GM21447 (cell line): ENCODE results near the gene RANBP9.

Experiments used
- ATAC-seq: cut with Tn5 transposase; IDR thresholded peaks from one replicate; pipeline ENCODE4 v1.9.1; 2021; ENCODE audit not compliant: unreplicated experiment

Gene RANBP9

GRCh38 chr6:13604546-13605416 lies 106.9 kb downstream of the RANBP9 start:
- ATAC-seq: no peak

DNA sequence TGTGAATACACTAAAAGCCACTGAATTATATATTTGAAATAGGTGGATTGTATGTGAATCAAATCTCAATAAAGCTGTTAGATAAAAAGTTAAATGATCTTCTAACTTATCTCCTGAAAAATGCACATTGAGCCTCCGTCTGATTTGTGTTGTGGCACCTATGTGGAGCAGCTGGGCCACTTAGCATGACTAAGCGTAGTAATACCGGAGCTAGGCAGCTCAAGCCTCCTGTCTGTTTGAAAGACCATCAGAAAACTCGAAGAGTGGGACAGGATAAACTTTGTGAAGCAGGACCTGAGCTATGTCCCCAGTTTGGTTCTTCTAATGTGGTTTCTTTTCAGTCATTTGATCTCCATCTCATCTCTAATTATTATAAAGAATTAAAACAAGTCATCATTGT lies 107.5 kb downstream of the RANBP9 start:
- no peak for ATAC-seq

- no peak for ATAC-seq
Observed at GRCh38 chr6:13600036-13600435, 111.6 kb downstream of the RANBP9 start.

GRCh38 chr6:13597073-13597472 lies 114.6 kb downstream of the RANBP9 start:
- ATAC-seq: no peak

GRCh38 chr6:13593720-13594119 lies 117.9 kb downstream of the RANBP9 start:
- ATAC-seq: no peak

DNA sequence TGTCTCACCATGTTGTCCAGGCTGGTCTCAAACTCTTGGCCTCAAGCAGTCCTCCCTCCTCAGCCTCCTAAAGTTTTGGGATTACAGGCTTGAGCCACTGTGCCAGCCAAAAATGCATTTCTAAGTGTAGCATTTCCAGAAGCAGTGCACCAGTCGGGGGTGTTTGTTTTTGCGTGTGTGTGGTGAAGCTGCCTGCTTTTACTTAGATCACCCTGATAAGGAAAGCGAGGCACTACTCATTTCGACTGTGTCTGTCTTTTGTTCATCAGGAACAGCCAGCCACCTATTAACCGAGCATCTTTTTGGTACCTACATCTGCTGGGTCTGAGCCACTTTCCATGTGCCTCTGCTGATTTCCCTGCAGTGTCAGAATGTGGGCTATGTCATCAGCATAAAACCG lies 118.5 kb downstream of the RANBP9 start:
- no peak for ATAC-seq

GRCh38 chr6:13591205-13591921 lies 120.3 kb downstream of the RANBP9 start:
- ATAC-seq: no peak

DNA sequence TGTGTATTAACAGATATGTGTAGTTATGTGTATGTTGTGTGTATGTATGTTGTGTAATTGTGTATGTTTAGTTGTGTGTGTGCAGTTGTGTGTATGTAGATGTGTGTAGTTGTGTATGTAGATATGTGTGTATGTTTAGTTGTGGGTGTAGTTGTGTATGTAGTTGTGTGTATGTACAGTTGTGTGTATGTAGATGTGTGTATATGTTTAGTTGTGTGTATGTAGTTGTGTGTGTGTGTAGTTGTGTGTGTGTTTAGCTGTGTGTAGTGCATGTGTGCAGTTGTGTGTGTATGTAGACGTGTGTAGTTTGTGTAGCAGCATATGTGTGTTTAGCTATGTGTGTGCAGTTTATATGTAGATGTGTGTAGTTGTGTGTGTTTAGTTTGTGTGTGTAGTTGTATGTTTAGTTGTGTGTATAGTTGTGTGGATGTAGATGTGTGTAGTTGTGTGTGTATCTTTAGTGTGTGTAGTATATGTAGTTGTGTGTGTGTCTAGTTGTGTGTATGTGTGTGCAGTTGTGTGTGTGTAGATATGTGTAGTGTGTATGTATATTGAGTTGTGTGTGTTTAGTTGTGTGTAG lies 121.0 kb downstream of the RANBP9 start:
- ATAC-seq: no peak

- ATAC-seq: no peak
Observed at GRCh38 chr6:13589801-13590200, 121.8 kb downstream of the RANBP9 start.

DNA sequence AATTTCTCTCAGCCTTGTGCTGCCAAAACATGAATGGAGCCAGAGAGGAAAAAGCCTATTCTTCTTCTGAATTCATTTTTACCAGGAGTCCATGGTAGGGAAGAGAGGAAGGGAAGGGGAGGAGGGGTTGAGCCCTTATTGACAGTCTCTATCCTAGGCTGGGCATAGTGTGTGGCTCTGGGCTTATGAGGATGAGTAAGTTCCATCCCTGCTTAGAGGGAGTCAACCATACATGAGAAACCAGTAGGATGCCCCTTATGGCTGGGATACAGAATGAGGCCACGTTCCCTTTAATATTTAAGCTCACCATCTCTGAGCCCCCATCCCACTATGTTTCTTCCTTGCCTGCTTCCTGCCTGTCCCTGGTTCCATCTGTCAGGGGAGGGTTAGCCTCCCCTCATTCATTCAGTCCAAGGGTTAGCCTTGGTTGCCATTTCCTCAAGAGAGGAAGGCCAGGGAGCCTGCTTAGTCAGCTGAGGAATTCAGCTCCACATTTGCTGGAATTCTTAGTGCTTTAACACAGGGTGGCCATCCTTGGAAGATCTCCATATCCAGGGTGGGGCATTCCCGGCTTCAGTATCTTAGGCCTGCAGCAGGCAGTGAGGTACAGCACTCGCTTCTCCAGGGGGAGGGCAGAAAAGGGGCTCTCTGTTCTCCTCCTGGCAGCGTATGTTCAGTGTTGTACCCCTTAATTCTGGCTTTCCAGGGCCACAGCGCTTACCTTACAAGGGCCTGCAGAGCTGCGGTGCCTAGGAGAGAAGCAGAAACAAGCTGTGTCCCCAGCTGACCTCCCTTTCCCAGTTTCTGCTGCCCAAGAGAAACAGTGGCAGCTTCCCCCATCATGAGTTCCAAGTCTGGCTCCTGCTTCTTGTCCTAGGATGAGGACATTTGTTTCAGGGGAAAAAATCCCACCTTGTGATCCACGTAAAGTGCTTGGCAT lies 124.8 kb downstream of the RANBP9 start:
- ATAC-seq: no peak

DNA sequence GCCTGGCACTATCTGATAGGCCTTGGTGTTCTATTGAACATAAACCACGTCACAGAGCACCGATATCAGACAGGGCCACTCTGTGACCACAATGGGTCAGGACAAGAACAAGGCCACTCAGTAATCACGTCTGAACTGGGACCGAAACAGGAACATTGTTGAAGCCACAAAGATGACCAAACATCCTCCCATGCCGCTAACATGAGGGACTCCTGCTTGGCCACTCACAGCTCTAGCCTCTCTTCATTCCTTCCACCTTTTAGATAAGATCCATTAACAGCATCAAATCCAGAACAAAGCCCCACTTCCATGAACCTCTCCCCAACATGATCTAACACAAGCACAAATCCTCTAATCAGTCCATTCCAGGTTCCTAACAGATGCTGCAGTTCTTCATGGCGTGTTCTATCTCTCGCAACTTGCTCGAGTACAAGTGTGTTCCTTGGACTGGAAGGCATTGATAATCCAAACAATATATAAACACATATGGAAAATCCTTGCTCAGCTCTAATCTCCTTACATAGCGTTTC lies 129.9 kb downstream of the RANBP9 start:
- ATAC-seq: no peak

GRCh38 chr6:13579911-13580310 lies 131.7 kb downstream of the RANBP9 start:
- ATAC-seq: no peak

DNA sequence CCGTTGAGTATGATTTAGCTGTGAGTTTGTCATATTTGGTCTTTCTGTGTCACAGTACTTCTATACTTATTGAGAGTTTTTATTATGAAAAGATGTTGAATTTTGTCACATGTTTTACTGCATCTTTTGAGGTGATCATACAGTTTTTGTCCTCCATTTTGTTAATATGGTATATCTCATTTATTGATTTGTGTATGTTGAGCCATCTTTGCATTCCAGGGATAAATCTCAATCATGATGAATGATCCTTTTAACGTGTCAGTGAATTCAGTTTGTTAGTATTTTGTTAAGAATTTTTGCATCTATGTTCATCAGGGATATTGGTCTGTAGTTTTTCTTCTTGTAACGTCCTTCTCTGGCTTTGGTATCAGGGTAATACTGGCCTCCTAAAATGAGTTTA lies 133.7 kb downstream of the RANBP9 start:
- ATAC-seq: no peak

DNA sequence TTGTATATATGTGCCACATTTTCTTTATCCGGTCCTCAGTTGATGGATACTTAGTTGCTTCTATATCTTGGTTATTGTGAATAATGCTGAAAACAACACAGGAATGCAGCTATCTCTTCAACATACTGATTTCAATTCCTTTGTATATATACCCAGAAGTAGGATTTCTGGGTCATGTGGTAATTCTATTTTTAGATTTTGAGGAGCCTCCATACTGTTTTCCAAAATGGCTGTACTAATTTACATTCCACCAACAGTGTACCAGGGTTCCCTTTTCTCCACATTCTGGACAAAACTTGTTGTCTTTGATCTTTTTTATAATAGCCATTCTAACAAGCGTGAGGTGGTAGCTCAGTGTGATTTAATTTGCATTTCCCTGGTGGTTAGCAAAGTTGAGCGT lies 135.6 kb downstream of the RANBP9 start:
- no peak for ATAC-seq

GRCh38 chr6:13575377-13575775 lies 136.3 kb downstream of the RANBP9 start:
- ATAC-seq: no peak

DNA sequence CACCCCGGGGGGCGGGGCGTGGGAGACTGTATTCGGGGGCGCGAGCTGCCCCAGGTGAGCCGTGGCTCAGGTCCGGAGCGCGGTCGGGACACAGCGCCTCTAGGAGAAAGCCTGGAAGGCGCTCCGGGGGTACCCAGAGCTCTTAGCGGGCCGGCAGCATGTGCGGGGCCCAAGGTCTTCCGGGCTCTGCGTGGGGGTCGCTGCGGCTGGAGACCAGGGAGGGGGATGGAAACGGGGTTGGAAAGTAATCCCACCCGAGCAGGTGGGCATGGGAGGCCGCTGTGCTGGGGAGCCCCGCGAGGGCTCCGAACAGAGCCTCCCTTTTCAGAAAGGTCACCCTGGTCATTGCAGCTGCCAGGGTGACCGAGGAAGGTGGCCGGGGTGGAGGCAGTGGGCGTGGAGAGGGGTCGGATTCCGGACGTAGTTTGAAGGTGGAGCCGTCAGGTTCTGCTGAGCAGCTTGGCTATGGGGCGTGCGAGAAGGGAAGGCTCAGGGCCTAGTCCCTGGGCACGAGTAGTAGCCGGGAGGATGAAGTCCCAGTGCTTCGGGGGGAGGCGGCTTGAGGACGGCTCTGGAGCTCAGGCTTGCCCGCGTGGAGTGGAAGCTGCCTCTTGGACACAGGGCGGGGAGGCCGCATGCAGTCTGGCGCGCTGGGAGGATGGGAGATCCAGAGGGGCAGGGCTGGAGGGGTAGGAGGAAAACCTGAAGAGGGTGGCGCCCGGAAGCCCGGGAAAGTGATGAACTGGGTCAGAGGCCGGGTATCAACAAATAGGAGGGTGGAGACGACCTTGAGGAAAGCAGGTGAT lies 136.9 kb downstream of the RANBP9 start, which contains the start of gene SIRT5:
Gene SIRT5 (plus strand): TSS at position 31 of the 806 bp plus-strand sequence. CDS start 9,510 bp downstream, outside the sequence.
- peak; percentile 74 for ATAC-seq

DNA sequence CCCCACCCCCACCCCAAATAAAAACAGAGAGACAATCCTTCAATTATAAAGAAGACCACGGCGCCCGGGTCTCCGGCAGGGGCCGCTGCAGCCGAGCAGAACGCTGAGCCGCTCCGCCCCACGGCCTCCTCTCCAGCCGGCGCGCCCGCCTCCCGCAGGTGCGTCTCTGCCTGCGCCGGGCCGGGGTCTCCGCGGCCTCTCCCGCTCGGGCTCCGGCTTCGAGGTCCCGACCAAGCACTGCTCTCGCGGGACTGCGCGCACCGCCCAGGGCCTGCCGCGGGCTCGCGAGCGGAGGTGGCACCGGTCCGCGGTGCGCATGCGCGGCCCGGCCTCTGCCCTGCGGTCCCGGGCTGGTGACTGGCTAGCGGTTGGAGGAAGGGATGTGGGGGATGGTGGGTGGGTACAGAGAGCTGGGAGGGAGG lies 137.5 kb downstream of the RANBP9 start:
- ATAC-seq: peak; percentile 72

GRCh38 chr6:13573669-13574110 lies 137.9 kb downstream of the RANBP9 start:
- ATAC-seq: no peak

DNA sequence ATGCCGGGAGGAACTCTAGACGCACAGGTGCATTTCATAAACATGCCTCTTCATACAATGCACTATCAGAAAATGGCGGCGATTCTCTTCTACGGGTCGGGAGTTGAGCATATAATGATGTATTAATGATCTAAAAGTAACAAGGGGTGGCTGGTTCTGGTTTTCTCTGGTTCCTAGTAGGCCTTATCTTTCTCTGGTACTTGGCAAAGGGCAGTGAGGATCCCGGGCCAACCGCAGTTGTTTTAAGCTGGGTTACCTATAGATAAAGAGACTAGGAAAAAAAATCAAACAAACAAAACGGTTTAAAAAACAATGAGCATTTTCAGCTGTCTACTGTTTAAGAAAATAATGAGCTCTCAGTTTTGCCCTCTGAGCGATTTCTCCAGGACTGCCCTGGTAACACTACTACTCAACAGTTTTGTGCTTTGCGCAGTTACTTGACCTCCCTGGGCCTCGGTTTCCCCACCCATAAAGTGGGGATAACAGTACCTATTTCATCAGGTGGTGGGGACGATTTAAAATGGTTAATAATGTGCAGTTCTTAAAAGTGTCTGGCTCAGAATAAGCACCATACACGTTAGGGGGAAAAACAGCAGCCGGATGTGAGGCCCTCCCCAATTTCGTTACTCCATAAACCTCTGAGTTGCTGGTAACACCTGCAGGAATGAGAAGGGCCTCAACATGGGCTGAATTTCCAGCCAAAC lies 138.5 kb downstream of the RANBP9 start:
- ATAC-seq: no peak
